Measurements from ENCODE around the gene CPNE7. TPM values are rescaled to one million over a fixed set of nuclear protein-coding genes. Genes with fewer than 3 reads are reported as not detected.
A peak's percentile ranks its signal among the peaks of the same experiment; 100 is the strongest.

Gene CPNE7
- total and polyA plus RNA-seq, 2 of the 13 experiments (the other 11 are each of a cell fraction or from before 2014, with no cell fraction given): 0.59 TPM; not detected in 1

DNA sequence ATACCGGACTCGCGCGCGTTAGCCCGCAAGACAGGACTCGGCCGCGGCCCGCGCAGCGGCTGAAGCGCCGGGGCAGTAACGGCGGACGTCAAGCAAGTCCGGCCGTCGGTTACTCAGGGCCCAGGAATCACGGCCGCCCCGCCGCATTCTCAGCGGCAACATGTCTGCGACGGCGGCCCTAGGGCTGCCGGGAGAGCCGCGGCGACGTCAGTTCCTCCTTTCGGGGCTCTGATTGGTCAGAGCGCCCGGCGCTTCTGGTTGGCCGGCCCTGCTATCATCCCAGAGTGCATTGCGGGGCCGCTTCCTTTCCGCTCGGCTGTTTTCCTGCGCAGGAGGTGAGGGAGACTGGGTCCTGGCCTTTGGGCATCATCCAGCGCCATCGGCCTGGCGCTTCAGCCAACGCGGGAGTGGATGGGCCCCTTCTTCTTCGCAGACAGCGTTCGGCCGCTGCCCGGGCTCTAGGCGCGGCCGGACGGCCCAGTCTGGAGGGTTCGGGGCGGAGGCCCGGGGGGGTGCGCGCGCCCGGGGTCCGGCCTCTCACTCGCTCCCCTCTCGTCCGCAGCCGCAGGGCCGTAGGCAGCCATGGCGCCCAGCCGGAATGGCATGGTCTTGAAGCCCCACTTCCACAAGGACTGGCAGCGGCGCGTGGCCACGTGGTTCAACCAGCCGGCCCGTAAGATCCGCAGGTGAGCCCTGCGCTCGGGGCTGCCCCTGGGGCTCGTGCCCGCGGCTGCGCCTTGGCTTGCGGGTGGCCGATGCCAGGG lies 15.0 kb upstream of the CPNE7 start, which contains the start of gene RPL13 (continued):
- TF ChIP-seq GPN1 (CRISPR knock-in tag; IDR thresholded peaks at IDR 0.05; ENCODE audit: borderline replicate concordance) (peak; percentile 67; the same call in 1 of the 2 replicates), RNF2 (conservative IDR thresholded peaks at IDR 0.05; ENCODE audit: low read depth) (peak; percentile 91), TBP (CRISPR knock-in tag; IDR thresholded peaks at IDR 0.05) (0 out of 2 replicates have a peak, but pooled peaks have one; percentile 90), EP300 (IDR thresholded peaks at IDR 0.05; ENCODE audit: low read depth in 2 of 2, low read length in 2 of 2) (no peak; a peak in 1 of 4 replicates), EP300 (CRISPR knock-in tag; IDR thresholded peaks at IDR 0.05; ENCODE audit: borderline replicate concordance) (0 out of 2 replicates have a peak, but pooled peaks have one; percentile 47), KAT2B (IDR thresholded peaks at IDR 0.05; ENCODE audit: borderline replicate concordance, low read depth, low read length) (no peak)
- TF ChIP-seq, protein P1, sequence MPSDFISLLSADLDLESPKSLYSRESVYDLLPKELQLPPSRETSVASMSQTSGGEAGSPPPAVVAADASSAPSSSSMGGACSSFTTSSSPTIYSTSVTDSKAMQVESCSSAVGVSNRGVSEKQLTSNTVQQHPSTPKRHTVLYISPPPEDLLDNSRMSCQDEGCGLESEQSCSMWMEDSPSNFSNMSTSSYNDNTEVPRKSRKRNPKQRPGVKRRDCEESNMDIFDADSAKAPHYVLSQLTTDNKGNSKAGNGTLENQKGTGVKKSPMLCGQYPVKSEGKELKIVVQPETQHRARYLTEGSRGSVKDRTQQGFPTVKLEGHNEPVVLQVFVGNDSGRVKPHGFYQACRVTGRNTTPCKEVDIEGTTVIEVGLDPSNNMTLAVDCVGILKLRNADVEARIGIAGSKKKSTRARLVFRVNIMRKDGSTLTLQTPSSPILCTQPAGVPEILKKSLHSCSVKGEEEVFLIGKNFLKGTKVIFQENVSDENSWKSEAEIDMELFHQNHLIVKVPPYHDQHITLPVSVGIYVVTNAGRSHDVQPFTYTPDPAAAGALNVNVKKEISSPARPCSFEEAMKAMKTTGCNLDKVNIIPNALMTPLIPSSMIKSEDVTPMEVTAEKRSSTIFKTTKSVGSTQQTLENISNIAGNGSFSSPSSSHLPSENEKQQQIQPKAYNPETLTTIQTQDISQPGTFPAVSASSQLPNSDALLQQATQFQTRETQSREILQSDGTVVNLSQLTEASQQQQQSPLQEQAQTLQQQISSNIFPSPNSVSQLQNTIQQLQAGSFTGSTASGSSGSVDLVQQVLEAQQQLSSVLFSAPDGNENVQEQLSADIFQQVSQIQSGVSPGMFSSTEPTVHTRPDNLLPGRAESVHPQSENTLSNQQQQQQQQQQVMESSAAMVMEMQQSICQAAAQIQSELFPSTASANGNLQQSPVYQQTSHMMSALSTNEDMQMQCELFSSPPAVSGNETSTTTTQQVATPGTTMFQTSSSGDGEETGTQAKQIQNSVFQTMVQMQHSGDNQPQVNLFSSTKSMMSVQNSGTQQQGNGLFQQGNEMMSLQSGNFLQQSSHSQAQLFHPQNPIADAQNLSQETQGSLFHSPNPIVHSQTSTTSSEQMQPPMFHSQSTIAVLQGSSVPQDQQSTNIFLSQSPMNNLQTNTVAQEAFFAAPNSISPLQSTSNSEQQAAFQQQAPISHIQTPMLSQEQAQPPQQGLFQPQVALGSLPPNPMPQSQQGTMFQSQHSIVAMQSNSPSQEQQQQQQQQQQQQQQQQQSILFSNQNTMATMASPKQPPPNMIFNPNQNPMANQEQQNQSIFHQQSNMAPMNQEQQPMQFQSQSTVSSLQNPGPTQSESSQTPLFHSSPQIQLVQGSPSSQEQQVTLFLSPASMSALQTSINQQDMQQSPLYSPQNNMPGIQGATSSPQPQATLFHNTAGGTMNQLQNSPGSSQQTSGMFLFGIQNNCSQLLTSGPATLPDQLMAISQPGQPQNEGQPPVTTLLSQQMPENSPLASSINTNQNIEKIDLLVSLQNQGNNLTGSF (CRISPR knock-in tag; IDR thresholded peaks at IDR 0.05): no peak; the same call in 1 of the 2 replicates
- TF ChIP-seq, protein P2, sequence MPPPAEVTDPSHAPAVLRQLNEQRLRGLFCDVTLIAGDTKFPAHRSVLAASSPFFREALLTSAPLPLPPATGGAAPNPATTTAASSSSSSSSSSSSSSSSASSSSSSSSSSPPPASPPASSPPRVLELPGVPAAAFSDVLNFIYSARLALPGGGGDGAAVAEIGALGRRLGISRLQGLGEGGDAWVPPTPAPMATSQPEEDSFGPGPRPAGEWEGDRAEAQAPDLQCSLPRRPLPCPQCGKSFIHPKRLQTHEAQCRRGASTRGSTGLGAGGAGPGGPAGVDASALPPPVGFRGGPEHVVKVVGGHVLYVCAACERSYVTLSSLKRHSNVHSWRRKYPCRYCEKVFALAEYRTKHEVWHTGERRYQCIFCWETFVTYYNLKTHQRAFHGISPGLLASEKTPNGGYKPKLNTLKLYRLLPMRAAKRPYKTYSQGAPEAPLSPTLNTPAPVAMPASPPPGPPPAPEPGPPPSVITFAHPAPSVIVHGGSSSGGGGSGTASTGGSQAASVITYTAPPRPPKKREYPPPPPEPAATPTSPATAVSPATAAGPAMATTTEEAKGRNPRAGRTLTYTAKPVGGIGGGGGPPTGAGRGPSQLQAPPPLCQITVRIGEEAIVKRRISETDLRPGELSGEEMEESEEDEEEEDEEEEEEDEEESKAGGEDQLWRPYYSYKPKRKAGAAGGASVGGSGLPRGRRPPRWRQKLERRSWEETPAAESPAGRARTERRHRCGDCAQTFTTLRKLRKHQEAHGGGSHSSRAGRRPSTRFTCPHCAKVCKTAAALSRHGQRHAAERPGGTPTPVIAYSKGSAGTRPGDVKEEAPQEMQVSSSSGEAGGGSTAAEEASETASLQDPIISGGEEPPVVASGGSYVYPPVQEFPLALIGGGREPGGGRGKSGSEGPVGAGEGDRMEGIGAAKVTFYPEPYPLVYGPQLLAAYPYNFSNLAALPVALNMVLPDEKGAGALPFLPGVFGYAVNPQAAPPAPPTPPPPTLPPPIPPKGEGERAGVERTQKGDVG (CRISPR knock-in tag; IDR thresholded peaks at IDR 0.05; ENCODE audit: borderline replicate concordance): peak; percentile 80; the same call in 1 of the 2 replicates
- TF ChIP-seq, protein P3, sequence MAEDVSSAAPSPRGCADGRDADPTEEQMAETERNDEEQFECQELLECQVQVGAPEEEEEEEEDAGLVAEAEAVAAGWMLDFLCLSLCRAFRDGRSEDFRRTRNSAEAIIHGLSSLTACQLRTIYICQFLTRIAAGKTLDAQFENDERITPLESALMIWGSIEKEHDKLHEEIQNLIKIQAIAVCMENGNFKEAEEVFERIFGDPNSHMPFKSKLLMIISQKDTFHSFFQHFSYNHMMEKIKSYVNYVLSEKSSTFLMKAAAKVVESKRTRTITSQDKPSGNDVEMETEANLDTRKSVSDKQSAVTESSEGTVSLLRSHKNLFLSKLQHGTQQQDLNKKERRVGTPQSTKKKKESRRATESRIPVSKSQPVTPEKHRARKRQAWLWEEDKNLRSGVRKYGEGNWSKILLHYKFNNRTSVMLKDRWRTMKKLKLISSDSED (CRISPR knock-in tag; IDR thresholded peaks at IDR 0.05): peak; percentile 23; the same call in 1 of the 2 replicates
- TF ChIP-seq, protein P4, sequence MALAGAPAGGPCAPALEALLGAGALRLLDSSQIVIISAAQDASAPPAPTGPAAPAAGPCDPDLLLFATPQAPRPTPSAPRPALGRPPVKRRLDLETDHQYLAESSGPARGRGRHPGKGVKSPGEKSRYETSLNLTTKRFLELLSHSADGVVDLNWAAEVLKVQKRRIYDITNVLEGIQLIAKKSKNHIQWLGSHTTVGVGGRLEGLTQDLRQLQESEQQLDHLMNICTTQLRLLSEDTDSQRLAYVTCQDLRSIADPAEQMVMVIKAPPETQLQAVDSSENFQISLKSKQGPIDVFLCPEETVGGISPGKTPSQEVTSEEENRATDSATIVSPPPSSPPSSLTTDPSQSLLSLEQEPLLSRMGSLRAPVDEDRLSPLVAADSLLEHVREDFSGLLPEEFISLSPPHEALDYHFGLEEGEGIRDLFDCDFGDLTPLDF (CRISPR knock-in tag; IDR thresholded peaks at IDR 0.05): peak; percentile 66
- TF ChIP-seq, protein P5, sequence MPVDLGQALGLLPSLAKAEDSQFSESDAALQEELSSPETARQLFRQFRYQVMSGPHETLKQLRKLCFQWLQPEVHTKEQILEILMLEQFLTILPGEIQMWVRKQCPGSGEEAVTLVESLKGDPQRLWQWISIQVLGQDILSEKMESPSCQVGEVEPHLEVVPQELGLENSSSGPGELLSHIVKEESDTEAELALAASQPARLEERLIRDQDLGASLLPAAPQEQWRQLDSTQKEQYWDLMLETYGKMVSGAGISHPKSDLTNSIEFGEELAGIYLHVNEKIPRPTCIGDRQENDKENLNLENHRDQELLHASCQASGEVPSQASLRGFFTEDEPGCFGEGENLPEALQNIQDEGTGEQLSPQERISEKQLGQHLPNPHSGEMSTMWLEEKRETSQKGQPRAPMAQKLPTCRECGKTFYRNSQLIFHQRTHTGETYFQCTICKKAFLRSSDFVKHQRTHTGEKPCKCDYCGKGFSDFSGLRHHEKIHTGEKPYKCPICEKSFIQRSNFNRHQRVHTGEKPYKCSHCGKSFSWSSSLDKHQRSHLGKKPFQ (CRISPR knock-in tag; IDR thresholded peaks at IDR 0.05; ENCODE audit: insufficient replicate concordance): peak; percentile 56
- TF ChIP-seq, protein P6, sequence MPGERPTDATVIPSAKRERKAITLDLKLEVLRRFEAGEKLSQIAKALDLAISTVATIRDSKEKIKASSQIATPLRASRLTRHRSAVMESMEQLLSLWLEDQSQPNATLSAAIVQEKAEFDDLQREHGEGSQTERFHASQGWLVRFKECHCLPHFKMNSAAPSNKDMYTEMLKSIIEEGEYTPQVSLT (CRISPR knock-in tag; IDR thresholded peaks at IDR 0.05; ENCODE audit: borderline replicate concordance, low read depth): no peak

Measured in HepG2 (cell line).